ENCODE results near the gene ZBTB14. TPM values are rescaled to one million over a fixed set of nuclear protein-coding genes. Genes with fewer than 3 reads are reported as not detected.

The ZBTB14 gene, protein sequence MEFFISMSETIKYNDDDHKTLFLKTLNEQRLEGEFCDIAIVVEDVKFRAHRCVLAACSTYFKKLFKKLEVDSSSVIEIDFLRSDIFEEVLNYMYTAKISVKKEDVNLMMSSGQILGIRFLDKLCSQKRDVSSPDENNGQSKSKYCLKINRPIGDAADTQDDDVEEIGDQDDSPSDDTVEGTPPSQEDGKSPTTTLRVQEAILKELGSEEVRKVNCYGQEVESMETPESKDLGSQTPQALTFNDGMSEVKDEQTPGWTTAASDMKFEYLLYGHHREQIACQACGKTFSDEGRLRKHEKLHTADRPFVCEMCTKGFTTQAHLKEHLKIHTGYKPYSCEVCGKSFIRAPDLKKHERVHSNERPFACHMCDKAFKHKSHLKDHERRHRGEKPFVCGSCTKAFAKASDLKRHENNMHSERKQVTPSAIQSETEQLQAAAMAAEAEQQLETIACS
- total RNA-seq: 21.3 TPM

DNA sequence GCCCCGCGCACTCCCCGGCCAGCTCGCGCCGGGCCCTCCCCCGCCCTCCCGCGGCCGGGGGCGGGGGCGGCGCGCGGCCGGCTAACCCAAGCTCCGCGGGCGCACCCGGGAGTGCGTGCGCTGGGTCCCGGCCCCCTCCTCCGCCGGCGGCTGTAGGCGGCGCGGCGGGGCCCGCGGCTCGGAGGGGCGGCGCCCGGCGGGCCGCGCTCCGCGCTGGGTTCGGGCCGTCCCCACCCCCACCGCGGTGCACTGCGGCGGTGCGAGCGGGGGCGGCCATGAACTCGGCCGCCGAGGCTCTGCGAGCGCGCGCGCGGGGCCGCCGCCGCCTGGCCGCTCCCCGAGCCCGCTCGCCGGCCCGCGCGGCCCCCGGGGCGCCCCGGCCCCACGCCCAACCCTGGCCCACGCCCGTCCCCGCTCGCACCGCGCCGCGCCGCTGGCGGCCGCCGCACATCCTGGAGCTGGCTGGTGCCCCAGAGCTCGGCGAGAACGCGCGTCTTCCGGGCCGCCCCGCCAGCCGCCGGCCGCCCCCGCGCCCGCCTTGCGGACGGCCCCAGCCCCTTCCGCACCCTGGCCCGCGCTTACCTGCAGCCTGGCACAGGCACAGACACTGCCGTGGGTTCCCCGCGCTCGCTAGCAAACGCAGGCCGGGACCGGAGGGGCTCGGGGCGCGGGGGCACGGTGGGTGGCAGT, at the start of gene ZBTB14:
TSS of gene ZBTB14 (minus strand) at position 496 of the 690 bp plus-strand sequence. CDS start 2,480 bp downstream, outside the sequence.

Other genes with a start within 250 kb of the ZBTB14 start
- gene AKAIN1, start 98.5 kb downstream of the ZBTB14 start, total RNA-seq: 1.3 TPM
- gene EPB41L3, start 248.3 kb upstream of the ZBTB14 start, total RNA-seq: 103 TPM